Common myeloid progenitor, CD34-positive (primary cell): ENCODE measurements around the gene BRPF1.

Source experiments
- CTCF ChIA-PET: fragments of 350-600 bp; sonication (Branson Sonifier 250); formaldehyde crosslinking; loops from one replicate; lab custom pipeline; 2021; ENCODE audit warnings: antibody characterized with exemption; lab: Charles Lee
- POLR2A ChIA-PET: fragments of 350-600 bp; sonication (Branson Sonifier 250); formaldehyde crosslinking; loops from one replicate; lab custom pipeline; 2021; ENCODE audit warnings: antibody characterized with exemption; lab: Charles Lee
- DNase-seq, 3 donors: peaks; one replicate each; pipeline versions ENCODE4 v3.0.0 to v3.0.0-alpha.2; 2013
- H3K27ac ChIP-seq, 2 experiments: 1 replicate in 1 of 2; 2 replicates in 1 of 2; pipeline ENCODE4 v1.7.0; 2013; ENCODE audit warnings: inconsistent platforms in 2 of 2, low read length in 2 of 2, mild to moderate bottlenecking in 2 of 2, low read depth in 1 of 2, moderate library complexity in 1 of 2; ENCODE audit not compliant: severe bottlenecking in 2 of 2, insufficient read depth in 1 of 2, poor library complexity in 1 of 2
- H3K27me3 ChIP-seq, 5 experiments: replicated peaks in 2 of 5; 1 replicate in 3 of 5; 2 replicates in 2 of 5; pipeline versions ENCODE4 v1.6.1 to v1.7.0; 2013; ENCODE audit warnings: low read length in 4 of 5, mild to moderate bottlenecking in 2 of 5, moderate library complexity in 2 of 5, inconsistent platforms in 1 of 5; ENCODE audit not compliant: insufficient read depth in 5 of 5, control insufficient read depth in 4 of 5
- H3K36me3 ChIP-seq, 4 experiments: 1 replicate in 2 of 4; 2 replicates in 2 of 4; pipeline versions ENCODE4 v1.6.1 to v1.7.0; 2013; ENCODE audit warnings: low read length in 3 of 4, control low read depth in 1 of 4, mild to moderate bottlenecking in 1 of 4; ENCODE audit not compliant: control insufficient read depth in 4 of 4, insufficient read depth in 4 of 4
- H3K4me1 ChIP-seq, 4 experiments: 1 replicate in 3 of 4; 2 replicates in 1 of 4; pipeline versions ENCODE4 v1.6.1 to v1.7.1; 2013; ENCODE audit warnings: low read length in 3 of 4, mild to moderate bottlenecking in 3 of 4, control low read depth in 1 of 4, inconsistent platforms in 1 of 4, moderate library complexity in 1 of 4; ENCODE audit not compliant: control insufficient read depth in 4 of 4, insufficient read depth in 4 of 4; ENCODE audit errors: control extremely low read depth in 1 of 4
- H3K4me3 ChIP-seq, 7 experiments: 1 replicate in 4 of 7; 2 replicates in 3 of 7; pipeline versions ENCODE4 v1.5.1 to v1.7.0; 2013; ENCODE audit warnings: mild to moderate bottlenecking in 7 of 7, low read length in 6 of 7, moderate library complexity in 6 of 7, inconsistent platforms in 2 of 7, low read depth in 2 of 7, control low read depth in 1 of 7; ENCODE audit not compliant: insufficient read depth in 4 of 7, control insufficient read depth in 1 of 7; ENCODE audit errors: extremely low read depth in 1 of 7
- H3K9me3 ChIP-seq, 5 experiments: 1 replicate in 4 of 5; 2 replicates in 1 of 5; pipeline versions ENCODE4 v1.6.1 to v1.7.1; 2013; ENCODE audit warnings: low read length in 4 of 5, mild to moderate bottlenecking in 2 of 5, inconsistent platforms in 1 of 5, low read depth in 1 of 5, moderate library complexity in 1 of 5; ENCODE audit not compliant: control insufficient read depth in 4 of 5, insufficient read depth in 2 of 5; ENCODE audit errors: control extremely low read depth in 1 of 5
- WGBS: methylation state at CpG from one replicate; pipeline ENCODE4 v1.1.5; 2013; ENCODE audit not compliant: insufficient coverage; 5-methylcytosine and 5-hydroxymethylcytosine counted together

Gene BRPF1

GRCh38 chr3:9695345-9695744 is 36.2 kb upstream of the BRPF1 start:
- POLR2A ChIA-PET = no interaction called here
- DNase-seq = no peak
- Histone ChIP-seq H3K9me3 (no peaks in the 10 kb centered on the region), H3K27me3 (no peaks in the 10 kb centered on the region), H3K4me1 (no peaks in the 10 kb centered on the region), H3K4me3 (no peak overlapping the region), H3K27ac (no peak overlapping the region), H3K36me3 (peaks cover 18 to 93% (median 74%) of the 10 kb centered on the region in 4 experiments)
- 96% methylated on average over 4 of the region's 4 CpGs for WGBS
- CTCF ChIA-PET = interaction anchor here (1.1 kb wide), 1 partner anchor 144 kb away, joined by 3 read pairs; no protein-coding TSS in a partner anchor

GRCh38 chr3:9695746-9696145 is 35.8 kb upstream of the BRPF1 start:
- POLR2A ChIA-PET = no interaction called here
- no peak overlapping the region for H3K27ac ChIP-seq
- no peaks in the 10 kb centered on the region for H3K9me3 ChIP-seq
- H3K36me3 ChIP-seq = peaks cover 18 to 89% (median 71%) of the 10 kb centered on the region in 4 experiments
- WGBS = 100% methylated on average over 3 of the region's 7 CpGs
- no peak overlapping the region for H3K4me3 ChIP-seq
- DNase-seq = no peak
- CTCF ChIA-PET = no interaction called here
- H3K4me1 ChIP-seq = no peaks in the 10 kb centered on the region
- no peaks in the 10 kb centered on the region for H3K27me3 ChIP-seq

- Histone ChIP-seq H3K4me1 (no peaks in the 10 kb centered on the region), H3K4me3 (no peak overlapping the region), H3K36me3 (peaks cover 18 to 88% (median 68%) of the 10 kb centered on the region in 4 experiments), H3K9me3 (no peaks in the 10 kb centered on the region), H3K27ac (no peak overlapping the region), H3K27me3 (no peaks in the 10 kb centered on the region)
- WGBS = 93% methylated on average over 3 of the region's 5 CpGs
- POLR2A ChIA-PET = no interaction called here
- no peak for DNase-seq
- CTCF ChIA-PET = no interaction called here
Observed at GRCh38 chr3:9696480-9697220, 34.9 kb upstream of the BRPF1 start.

- no peak overlapping the region for H3K27ac ChIP-seq
- no peaks in the 10 kb centered on the region for H3K9me3 ChIP-seq
- POLR2A ChIA-PET = no interaction called here
- 82% methylated on average over 4 of the region's 4 CpGs for WGBS
- CTCF ChIA-PET = interaction anchor here (1.1 kb wide), 1 partner anchor 10 kb away, joined by 4 read pairs; no protein-coding TSS in a partner anchor
- H3K27me3 ChIP-seq = peaks cover 0 to 1% (median 0%) of the 10 kb centered on the region in 5 experiments
- no peak overlapping the region for H3K4me3 ChIP-seq
- H3K4me1 ChIP-seq = no peaks in the 10 kb centered on the region
- H3K36me3 ChIP-seq = peaks cover 16 to 88% (median 67%) of the 10 kb centered on the region in 4 experiments
- DNase-seq = no peak
Observed at GRCh38 chr3:9697892-9698291, 33.6 kb upstream of the BRPF1 start.

GRCh38 chr3:9698293-9698692 is 33.2 kb upstream of the BRPF1 start:
- CTCF ChIA-PET = interaction anchor here (1.1 kb wide), 1 partner anchor 10 kb away, joined by 4 read pairs; no protein-coding TSS in a partner anchor
- DNase-seq = no peak
- H3K27ac ChIP-seq = no peak overlapping the region
- no peaks in the 10 kb centered on the region for H3K4me1 ChIP-seq
- H3K27me3 ChIP-seq = peaks cover 0 to 5% (median 1%) of the 10 kb centered on the region in 5 experiments
- no peaks in the 10 kb centered on the region for H3K9me3 ChIP-seq
- no peak overlapping the region for H3K4me3 ChIP-seq
- POLR2A ChIA-PET = no interaction called here
- peaks cover 14 to 88% (median 66%) of the 10 kb centered on the region in 4 experiments for H3K36me3 ChIP-seq
- WGBS = 100% methylated on average over 1 of the region's 3 CpGs

- no peak for DNase-seq
- Histone ChIP-seq H3K9me3 (no peaks in the 10 kb centered on the region), H3K36me3 (peaks cover 9 to 66% (median 46%) of the 10 kb centered on the region in 4 experiments), H3K4me3 (no peak overlapping the region), H3K27ac (no peak overlapping the region), H3K4me1 (peaks cover 0 to 18% (median 15%) of the 10 kb centered on the region in 4 experiments), H3K27me3 (peaks cover 0 to 28% (median 6%) of the 10 kb centered on the region in 5 experiments)
- POLR2A ChIA-PET = no interaction called here
- WGBS = 100% methylated on average over 1 of the region's 2 CpGs
- CTCF ChIA-PET = interaction anchor here (1.1 kb wide), 1 partner anchor 8 kb away, joined by 3 read pairs; no protein-coding TSS in a partner anchor
Observed at GRCh38 chr3:9700536-9700935, 31.0 kb upstream of the BRPF1 start.

GRCh38 chr3:9701006-9701405 is 30.5 kb upstream of the BRPF1 start:
- 100% methylated on average over 7 of the region's 7 CpGs for WGBS
- Histone ChIP-seq H3K27ac (no peak overlapping the region), H3K4me3 (no peak overlapping the region), H3K9me3 (no peaks in the 10 kb centered on the region), H3K4me1 (peaks cover 0 to 18% (median 15%) of the 10 kb centered on the region in 4 experiments), H3K36me3 (peaks cover 7 to 61% (median 42%) of the 10 kb centered on the region in 4 experiments), H3K27me3 (peaks cover 0 to 33% (median 6%) of the 10 kb centered on the region in 5 experiments)
- DNase-seq = no peak
- ChIA-PET POLR2A (no interaction called here), CTCF (interaction anchor here (1.1 kb wide), 1 partner anchor 8 kb away, joined by 3 read pairs; no protein-coding TSS in a partner anchor)
